ENCODE results near the gene CPZ.

Gene CPZ

GRCh38 chr4:8666581-8666980, 74.0 kb downstream of the CPZ start:
- DNase-seq (ENCODE audit: extremely low spot score, insufficient read length, low read depth) (no peak), FAIRE-seq (no peak)
